GM12891 (cell line): Measurements from ENCODE around the gene TMEM267.
"Not testable (repeated sequence)": the region's sequence is repeated elsewhere in the genome, so short reads cannot be mapped to it uniquely, and the experiment has no call there.

Source experiments
- POLR2A ChIP-seq: IDR thresholded peaks from 2 replicates; pipeline ENCODE4 v1.6.1; 2011; ENCODE audit warnings: low read depth, low read length, control low read depth
- POLR2AphosphoS5 ChIP-seq: IDR thresholded peaks from 2 replicates; pipeline ENCODE4 v1.6.1; 2011; ENCODE audit warnings: low read depth, low read length, control low read depth
- POU2F2 ChIP-seq: IDR thresholded peaks from 2 replicates; pipeline ENCODE4 v1.6.1; 2011; ENCODE audit warnings: low read depth, mild to moderate bottlenecking, control low read depth, low read length, moderate library complexity
- TAF1 ChIP-seq: IDR thresholded peaks from 2 replicates; pipeline ENCODE4 v1.6.1; 2011; ENCODE audit warnings: low read depth, low read length, control low read depth

DNA sequence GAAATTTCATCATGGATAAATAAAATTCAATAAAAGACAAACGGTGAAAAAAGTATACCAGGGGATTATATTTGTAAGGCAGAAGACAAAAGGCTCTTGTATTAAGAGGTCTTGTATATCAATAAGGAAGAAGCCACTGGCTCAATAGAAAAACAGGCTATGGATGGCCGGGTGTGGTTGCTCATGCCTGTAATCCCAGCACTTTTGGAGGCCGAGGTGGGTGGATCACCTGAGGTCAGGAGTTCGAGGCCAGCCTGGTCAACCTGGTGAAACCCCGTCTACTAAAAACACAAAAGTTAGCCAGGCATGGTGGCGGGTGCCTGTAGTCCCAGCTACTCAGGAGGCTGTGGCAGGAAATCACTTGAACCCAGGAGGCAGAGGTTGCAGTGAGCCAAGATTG is 60.6 kb downstream of the TMEM267 start:
- TF ChIP-seq POLR2A, POLR2AphosphoS5, POU2F2, TAF1: not testable (repeated sequence)
